Stimulated activated CD8-positive, alpha-beta memory T cell treated with anti-CD3 and anti-CD28 coated beads, Interleukin-7, amount 100 ng/mL, for 48 hours (primary cell): ENCODE data around the gene MYPN.

Source experiments
- DNase-seq, 2 donors: peaks; one replicate each; pipeline ENCODE4 v3.0.0-alpha.2; 2020; ENCODE audit warnings: low read depth in 1 of 2; ENCODE audit errors: extremely low read depth in 1 of 2

The MYPN gene

GRCh38 chr10:68092512-68092911 is 16.8 kb upstream of the MYPN start:
- DNase-seq, result no peak

GRCh38 chr10:68095153-68095552 is 14.1 kb upstream of the MYPN start:
- DNase-seq, result no peak

GRCh38 chr10:68096913-68097516 is 12.3 kb upstream of the MYPN start:
- DNase-seq, result no peak

- DNase-seq, result no peak
These were observed 9.6 kb upstream of the MYPN start for GRCh38 chr10:68099736-68100135.

- no peak for DNase-seq
These were observed 8.2 kb upstream of the MYPN start for GRCh38 chr10:68101066-68101465.

- DNase-seq, result no peak
These were observed 5.9 kb upstream of the MYPN start for GRCh38 chr10:68103261-68103878.

- DNase-seq, result no peak
These were observed 5.4 kb upstream of the MYPN start for GRCh38 chr10:68103901-68104300.

GRCh38 chr10:68105820-68106219 is 3.5 kb upstream of the MYPN start:
- DNase-seq, result no peak

GRCh38 chr10:68106656-68107055 is 2.6 kb upstream of the MYPN start:
- DNase-seq, result no peak

- no peak for DNase-seq
These were observed 1.6 kb upstream of the MYPN start for GRCh38 chr10:68107651-68108050.

- no peak for DNase-seq
These were observed 1.2 kb upstream of the MYPN start for GRCh38 chr10:68108051-68108450.

GRCh38 chr10:68108653-68109052 is 635 bp upstream of the MYPN start:
- DNase-seq, result no peak

GRCh38 chr10:68110027-68110426 is 739 bp downstream of the MYPN start:
- no peak for DNase-seq

- DNase-seq, result no peak
These were observed 2.3 kb downstream of the MYPN start for GRCh38 chr10:68111584-68111983.

GRCh38 chr10:68112837-68113236 is 3.5 kb downstream of the MYPN start:
- DNase-seq, result no peak

- no peak for DNase-seq
These were observed 9.4 kb downstream of the MYPN start for GRCh38 chr10:68118657-68119056.

GRCh38 chr10:68121020-68121743 is 11.9 kb downstream of the MYPN start:
- no peak for DNase-seq

GRCh38 chr10:68121852-68122251 is 12.6 kb downstream of the MYPN start:
- no peak for DNase-seq

- no peak for DNase-seq
These were observed 15.4 kb downstream of the MYPN start for GRCh38 chr10:68124718-68125117.

- DNase-seq, result no peak
These were observed 16.5 kb downstream of the MYPN start for GRCh38 chr10:68125772-68126171.

- no peak for DNase-seq
These were observed 18.7 kb downstream of the MYPN start for GRCh38 chr10:68128015-68128414.

GRCh38 chr10:68132391-68132790 is 23.1 kb downstream of the MYPN start:
- no peak for DNase-seq
